Measurements from ENCODE around the gene SLC25A36. TPM values are rescaled to one million over a fixed set of nuclear protein-coding genes. Genes with fewer than 3 reads are reported as not detected.

SLC25A36 gene
- total RNA-seq, 1 donor from 2014 or later = 63.1 TPM

GRCh38 chr3:141006344-141006743 lies 64.7 kb downstream of the SLC25A36 start:
- peaks cover 7% of the 10 kb centered on the region for H3K9me3 Mint-ChIP-seq (ENCODE audit: unreplicated experiment)
- DNase-seq (ENCODE audit: extremely low spot score, unreplicated experiment) = no peak

GRCh38 chr3:141009496-141009895 lies 67.9 kb downstream of the SLC25A36 start:
- no peaks in the 10 kb centered on the region for H3K36me3 Mint-ChIP-seq (ENCODE audit: unreplicated experiment)
- no peak overlapping the region for H3K4me3 Mint-ChIP-seq (ENCODE audit: unreplicated experiment)
- H3K27me3 Mint-ChIP-seq (ENCODE audit: unreplicated experiment) = peaks cover 38% of the 10 kb centered on the region
- peaks cover 7% of the 10 kb centered on the region for H3K9me3 Mint-ChIP-seq (ENCODE audit: unreplicated experiment)
- no peak overlapping the region for H3K27ac Mint-ChIP-seq (ENCODE audit: unreplicated experiment)
- H3K4me1 Mint-ChIP-seq (ENCODE audit: unreplicated experiment) = peaks cover 3% of the 10 kb centered on the region
- DNase-seq (ENCODE audit: extremely low spot score, unreplicated experiment) = no peak
- no peak for TF ChIP-seq CTCF (IDR thresholded peaks at IDR 0.05)

More at GRCh38 chr3:141006344-141006743, 64.7 kb downstream of the SLC25A36 start:
- Mint-ChIP-seq H3K27ac (ENCODE audit: unreplicated experiment) (no peak overlapping the region), H3K27me3 (ENCODE audit: unreplicated experiment) (peaks cover 42% of the 10 kb centered on the region), H3K4me3 (ENCODE audit: unreplicated experiment) (no peak overlapping the region), H3K4me1 (ENCODE audit: unreplicated experiment) (peaks cover 1% of the 10 kb centered on the region), H3K36me3 (ENCODE audit: unreplicated experiment) (no peaks in the 10 kb centered on the region)
- TF ChIP-seq CTCF (IDR thresholded peaks at IDR 0.05) = no peak

- Mint-ChIP-seq H3K36me3 (ENCODE audit: unreplicated experiment) (no peaks in the 10 kb centered on the region), H3K27ac (ENCODE audit: unreplicated experiment) (no peak overlapping the region), H3K4me3 (ENCODE audit: unreplicated experiment) (no peak overlapping the region), H3K4me1 (ENCODE audit: unreplicated experiment) (peaks cover 3% of the 10 kb centered on the region), H3K9me3 (ENCODE audit: unreplicated experiment) (peaks cover 4% of the 10 kb centered on the region), H3K27me3 (ENCODE audit: unreplicated experiment) (peaks cover 29% of the 10 kb centered on the region)
- peak; percentile 92 for DNase-seq (ENCODE audit: extremely low spot score, unreplicated experiment)
- peak; percentile 94 for TF ChIP-seq CTCF (IDR thresholded peaks at IDR 0.05)
These were observed 69.8 kb downstream of the SLC25A36 start for GRCh38 chr3:141011232-141011996.

- no peak for DNase-seq (ENCODE audit: extremely low spot score, unreplicated experiment)
- peaks cover 26% of the 10 kb centered on the region for H3K27me3 Mint-ChIP-seq (ENCODE audit: unreplicated experiment)
- no peaks in the 10 kb centered on the region for H3K36me3 Mint-ChIP-seq (ENCODE audit: unreplicated experiment)
- peaks cover 3% of the 10 kb centered on the region for H3K4me1 Mint-ChIP-seq (ENCODE audit: unreplicated experiment)
- TF ChIP-seq CTCF (IDR thresholded peaks at IDR 0.05) = no peak
- H3K9me3 Mint-ChIP-seq (ENCODE audit: unreplicated experiment) = no peaks in the 10 kb centered on the region
- no peak overlapping the region for H3K27ac Mint-ChIP-seq (ENCODE audit: unreplicated experiment)
- no peak overlapping the region for H3K4me3 Mint-ChIP-seq (ENCODE audit: unreplicated experiment)
These were observed 70.3 kb downstream of the SLC25A36 start for GRCh38 chr3:141011997-141012262.

GRCh38 chr3:141012571-141012970 lies 70.9 kb downstream of the SLC25A36 start:
- Mint-ChIP-seq H3K36me3 (ENCODE audit: unreplicated experiment) (no peaks in the 10 kb centered on the region), H3K4me1 (ENCODE audit: unreplicated experiment) (peaks cover 3% of the 10 kb centered on the region), H3K27me3 (ENCODE audit: unreplicated experiment) (peaks cover 23% of the 10 kb centered on the region), H3K9me3 (ENCODE audit: unreplicated experiment) (no peaks in the 10 kb centered on the region), H3K27ac (ENCODE audit: unreplicated experiment) (no peak overlapping the region), H3K4me3 (ENCODE audit: unreplicated experiment) (no peak overlapping the region)
- no peak for DNase-seq (ENCODE audit: extremely low spot score, unreplicated experiment)
- no peak for TF ChIP-seq CTCF (IDR thresholded peaks at IDR 0.05)
